HG02588 (cell line): Measurements from ENCODE around the gene ATG2A.

ENCODE experiments used
- ATAC-seq: cut with Tn5 transposase; IDR thresholded peaks from one replicate; pipeline ENCODE4 v1.9.1; 2021; ENCODE audit warnings: mild to moderate bottlenecking, moderate library complexity; ENCODE audit not compliant: unreplicated experiment

The ATG2A gene

DNA sequence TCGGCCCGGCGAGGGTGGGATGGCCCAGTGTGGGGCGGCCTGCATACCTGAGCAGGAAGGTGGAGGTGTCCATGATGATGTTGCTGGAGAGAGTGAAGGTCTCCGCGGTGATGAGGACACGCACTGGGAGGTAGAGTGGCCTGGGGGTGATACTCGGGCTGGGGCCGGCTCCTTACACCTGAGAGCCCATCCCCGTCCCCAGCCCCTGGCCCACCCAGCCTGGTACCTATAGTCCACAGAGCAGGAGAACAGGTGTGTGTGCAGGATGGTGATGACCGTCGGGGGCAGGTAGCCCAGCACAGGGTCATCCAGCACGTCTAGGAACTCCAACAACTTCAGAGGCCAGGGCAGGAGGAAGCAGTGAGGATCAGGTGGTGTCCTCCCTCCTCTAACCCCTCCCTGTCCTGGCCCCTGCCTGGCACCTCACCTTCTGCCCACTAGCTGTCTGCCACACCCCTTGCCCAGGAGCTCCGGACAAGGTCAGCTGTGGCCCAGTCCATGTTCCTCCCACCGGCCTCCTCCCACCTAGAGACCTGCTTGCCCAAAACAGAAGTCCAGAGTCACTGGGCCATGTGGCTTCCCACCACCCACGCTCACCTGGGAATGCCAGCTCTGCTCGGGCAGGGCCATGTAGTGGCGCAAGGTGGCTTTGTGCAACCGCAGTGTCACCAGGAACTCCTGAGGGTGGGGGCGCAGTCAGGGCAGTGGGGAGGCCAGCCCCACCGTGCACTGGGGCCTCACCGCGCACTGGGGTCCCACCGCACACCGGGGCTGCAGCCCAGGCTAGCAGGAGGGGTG is 11.3 kb downstream of the ATG2A start:
- ATAC-seq = no peak

GRCh38 chr11:64903291-64903833 is 13.6 kb downstream of the ATG2A start:
- ATAC-seq = no peak

- no peak for ATAC-seq
These were observed 14.7 kb downstream of the ATG2A start for GRCh38 chr11:64902102-64902900.

GRCh38 chr11:64900774-64901173 is 16.2 kb downstream of the ATG2A start:
- no peak for ATAC-seq

DNA sequence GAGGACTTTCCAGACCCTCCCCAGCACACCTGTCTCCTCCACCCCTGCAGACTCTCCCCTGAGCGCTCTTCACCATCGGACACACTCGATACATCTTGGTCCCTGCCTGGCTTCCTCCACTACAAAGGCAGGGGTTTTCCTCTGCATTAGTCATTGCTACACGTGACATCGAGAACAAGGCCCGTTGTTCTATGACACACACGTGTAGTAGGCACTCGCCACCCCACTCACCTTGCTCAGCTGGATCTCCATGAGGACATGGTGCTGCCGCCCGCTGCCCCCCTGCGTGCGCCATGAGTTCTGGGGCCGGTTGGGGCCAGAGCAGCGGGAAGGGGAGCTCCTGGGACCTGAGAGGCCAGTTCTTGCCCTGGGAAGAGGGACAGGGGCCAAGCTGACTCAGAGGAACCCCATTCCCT is 16.7 kb downstream of the ATG2A start:
- ATAC-seq = no peak

DNA sequence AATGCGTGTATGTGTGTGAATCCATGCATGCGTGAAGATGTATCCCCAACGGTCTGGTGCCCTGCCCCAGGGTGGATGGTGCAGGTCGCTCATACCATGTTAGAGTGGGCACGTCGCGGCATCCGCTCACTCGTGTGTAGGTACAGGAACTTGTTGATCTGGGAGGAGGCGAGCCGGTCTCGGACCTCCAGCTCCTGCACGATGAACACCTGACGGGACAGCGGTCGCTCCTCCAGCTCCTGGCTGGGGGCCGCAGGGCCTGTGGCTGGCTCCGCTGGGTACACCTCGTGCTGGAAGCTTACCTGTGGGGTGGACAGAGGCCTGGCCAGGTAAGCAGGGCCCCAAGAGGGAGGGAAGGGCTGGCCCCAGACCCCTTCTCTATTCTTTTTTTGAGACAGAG is 18.5 kb downstream of the ATG2A start:
- no peak for ATAC-seq

DNA sequence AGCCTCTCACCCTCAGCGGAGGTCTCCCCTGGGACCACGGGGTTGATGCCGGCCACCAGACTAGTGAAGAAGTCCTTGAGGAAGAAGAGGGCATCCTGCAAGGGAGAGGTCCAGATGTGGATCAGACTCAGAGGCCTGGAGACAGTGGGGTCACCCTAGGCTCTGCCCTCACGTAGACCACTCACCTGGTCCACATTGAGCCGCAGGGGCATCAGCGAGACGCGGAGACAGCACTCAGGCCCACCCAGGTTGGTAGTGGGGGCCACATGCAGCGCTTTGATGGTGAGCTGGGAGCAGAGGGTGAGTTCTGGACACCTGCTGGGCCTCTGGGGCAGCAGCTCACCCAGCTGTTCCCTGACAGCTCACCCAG is 18.9 kb downstream of the ATG2A start:
- no peak for ATAC-seq

GRCh38 chr11:64897381-64898075 is 19.5 kb downstream of the ATG2A start:
- ATAC-seq = no peak

DNA sequence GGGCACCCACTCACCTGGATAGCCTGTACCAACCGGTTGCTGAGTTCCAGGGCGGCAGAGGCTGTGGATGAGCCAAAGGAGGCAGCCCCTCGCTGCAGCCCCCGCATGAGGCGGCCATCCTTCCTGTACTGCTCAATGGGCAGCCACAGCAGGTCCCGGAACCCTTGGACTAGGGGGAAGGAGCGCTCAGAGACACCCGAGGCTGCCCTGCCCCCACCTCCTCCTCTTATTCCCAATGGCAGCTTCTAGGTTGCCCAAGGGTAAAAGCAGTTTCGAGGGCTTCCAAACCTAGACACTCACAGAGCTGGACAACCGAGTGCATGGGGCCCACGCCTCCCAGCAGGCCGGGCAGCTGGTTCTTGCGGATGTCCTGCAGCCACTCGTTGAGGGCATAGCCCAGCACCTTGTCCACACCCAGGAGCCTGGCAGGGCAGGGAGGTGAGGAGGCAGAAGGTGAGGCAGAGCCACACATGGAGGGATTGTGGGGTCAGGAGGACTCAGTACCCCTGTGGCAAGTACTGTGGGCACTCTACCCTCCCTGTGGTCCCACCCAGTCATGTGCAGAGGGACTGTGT is 20.5 kb downstream of the ATG2A start:
- ATAC-seq = no peak

- no peak for ATAC-seq
These were observed 22.1 kb downstream of the ATG2A start for GRCh38 chr11:64894812-64895452.

GRCh38 chr11:64894070-64894811 is 22.8 kb downstream of the ATG2A start:
- ATAC-seq = peak; percentile 63

- ATAC-seq = no peak
These were observed 23.6 kb downstream of the ATG2A start for GRCh38 chr11:64893194-64894069.

- no peak for ATAC-seq
These were observed 24.2 kb downstream of the ATG2A start for GRCh38 chr11:64892838-64893193.

GRCh38 chr11:64892411-64892831 is 24.6 kb downstream of the ATG2A start:
- no peak for ATAC-seq

DNA sequence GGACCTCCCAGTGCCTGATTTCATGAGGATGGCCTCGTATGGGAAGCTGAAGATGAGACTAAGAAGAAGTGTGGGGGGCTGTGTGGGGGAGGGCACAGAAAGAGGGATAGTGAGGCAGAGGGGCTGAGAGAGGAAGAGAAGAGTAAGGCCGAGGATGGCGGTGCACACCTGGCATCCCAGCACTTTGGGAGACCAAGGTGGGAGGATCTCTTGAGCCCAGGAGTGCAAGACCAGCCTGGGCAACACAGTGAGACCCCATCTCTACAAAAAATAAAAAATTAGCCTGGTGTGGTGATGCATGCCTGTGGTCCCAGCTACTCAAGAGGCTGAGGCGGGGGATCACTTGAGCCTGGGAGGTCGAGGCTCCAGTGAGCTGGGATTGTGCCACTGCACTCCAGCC is 25.1 kb downstream of the ATG2A start:
- ATAC-seq = no peak

DNA sequence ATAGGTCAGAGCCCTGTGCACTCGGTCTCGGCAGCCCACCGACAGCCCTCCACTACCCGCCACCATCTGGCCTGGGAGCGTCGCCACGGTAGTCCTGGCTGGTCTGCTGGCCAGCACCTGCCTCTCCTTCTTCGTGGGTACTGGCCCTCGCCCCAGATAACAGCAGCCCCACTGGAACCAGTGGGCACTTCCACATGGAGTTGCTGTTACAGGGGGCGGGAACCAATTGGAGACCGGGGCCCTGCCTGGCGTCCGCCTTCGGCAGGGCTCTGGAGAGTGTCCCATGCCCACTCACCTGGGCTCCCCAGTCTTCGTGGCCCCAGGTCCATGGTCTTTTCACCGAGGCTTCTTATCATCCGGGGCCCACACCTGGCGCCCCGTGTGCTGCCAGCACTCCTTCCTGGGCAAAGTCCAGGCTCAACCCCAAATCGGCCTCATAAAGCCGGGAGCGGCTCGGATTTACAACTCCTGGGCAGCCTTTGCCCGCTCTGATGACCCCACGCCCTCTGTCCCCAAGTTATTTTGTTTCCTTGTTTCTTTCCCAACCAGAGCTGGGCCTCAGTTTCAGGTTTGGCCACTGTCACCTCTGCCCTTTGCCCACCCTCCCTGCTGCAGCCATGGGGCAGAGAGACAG is 25.7 kb downstream of the ATG2A start:
- no peak for ATAC-seq

GRCh38 chr11:64890522-64890939 is 26.5 kb downstream of the ATG2A start:
- no peak for ATAC-seq

GRCh38 chr11:64888729-64889511 is 28.1 kb downstream of the ATG2A start:
- no peak for ATAC-seq
